ENCODE results near the gene NYAP2.

The NYAP2 gene

DNA sequence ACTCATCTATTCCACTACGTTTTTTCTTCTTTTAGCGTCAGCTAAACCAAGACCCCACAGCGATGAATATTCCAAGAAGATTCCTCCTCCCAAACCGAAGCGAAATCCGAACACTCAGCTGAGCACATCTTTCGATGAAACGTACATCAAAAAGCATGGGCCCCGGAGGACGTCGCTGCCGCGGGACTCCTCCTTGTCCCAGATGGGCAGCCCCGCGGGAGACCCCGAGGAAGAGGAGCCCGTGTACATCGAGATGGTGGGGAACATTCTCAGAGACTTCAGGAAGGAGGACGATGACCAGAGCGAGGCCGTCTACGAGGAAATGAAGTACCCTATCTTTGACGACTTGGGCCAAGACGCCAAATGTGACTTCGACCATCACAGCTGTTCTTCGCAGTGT lies 182.4 kb downstream of the NYAP2 start:
- TF ChIP-seq ZNF274 (IDR thresholded peaks at IDR 0.05; ENCODE audit: low read depth, low read length), result no peak
- H3K4me3 ChIP-seq (ENCODE audit: low read length), result no peak overlapping the region

GRCh38 chr2:225582355-225583116 lies 183.0 kb downstream of the NYAP2 start:
- no peak overlapping the region for H3K4me3 ChIP-seq (ENCODE audit: low read length)
- TF ChIP-seq ZNF274 (IDR thresholded peaks at IDR 0.05; ENCODE audit: low read depth, low read length), result no peak

- H3K4me3 ChIP-seq (ENCODE audit: low read length), result no peak overlapping the region
- no peak for TF ChIP-seq ZNF274 (IDR thresholded peaks at IDR 0.05; ENCODE audit: low read depth, low read length)
Observed at GRCh38 chr2:225584796-225585195, 185.3 kb downstream of the NYAP2 start.

DNA sequence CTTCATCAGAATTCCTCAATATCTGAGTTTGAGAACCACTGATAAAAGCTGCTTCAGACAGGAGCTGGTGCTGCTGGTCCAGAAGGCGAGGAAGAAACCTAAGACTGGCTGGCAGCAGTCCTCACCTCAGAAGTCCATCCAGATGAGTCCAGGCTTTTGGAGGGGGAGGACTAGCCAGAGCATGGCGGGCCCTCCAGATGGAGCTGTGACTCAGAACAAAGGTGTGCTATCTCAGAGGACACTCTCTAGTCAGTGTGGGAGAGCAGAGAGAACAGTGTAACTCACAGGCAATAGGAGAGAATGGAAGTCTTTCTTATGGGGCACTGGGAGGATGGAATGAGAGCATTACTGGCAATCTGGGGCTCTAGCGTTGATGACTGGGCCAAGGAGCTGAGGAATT lies 191.4 kb downstream of the NYAP2 start:
- no peak for TF ChIP-seq ZNF274 (IDR thresholded peaks at IDR 0.05; ENCODE audit: low read depth, low read length)
- H3K4me3 ChIP-seq (ENCODE audit: low read length), result no peak overlapping the region

DNA sequence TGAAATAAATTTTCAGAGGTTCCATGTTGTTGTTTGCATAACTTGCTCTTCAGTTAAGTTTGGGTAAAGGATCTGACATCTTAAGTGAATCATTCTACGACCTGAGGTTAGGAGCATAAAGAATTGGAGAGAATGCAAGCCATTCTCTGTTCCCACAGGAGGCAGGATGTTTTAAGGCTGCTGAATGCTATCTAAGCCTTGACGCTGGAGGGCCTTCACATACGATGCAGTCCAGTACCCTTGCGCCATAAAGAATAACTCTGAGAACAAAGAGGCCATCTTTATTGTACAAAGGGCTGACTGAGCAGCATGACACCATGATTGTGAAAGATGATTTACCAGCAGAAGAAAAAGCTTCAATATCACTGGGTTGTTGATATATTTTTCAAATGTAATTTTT lies 198.4 kb downstream of the NYAP2 start:
- H3K4me3 ChIP-seq (ENCODE audit: low read length), result no peak overlapping the region
- no peak for TF ChIP-seq ZNF274 (IDR thresholded peaks at IDR 0.05; ENCODE audit: low read depth, low read length)

- TF ChIP-seq ZNF274 (IDR thresholded peaks at IDR 0.05; ENCODE audit: low read depth, low read length), result no peak
- H3K4me3 ChIP-seq (ENCODE audit: low read length), result no peak overlapping the region
Observed at GRCh38 chr2:225598426-225598825, 198.9 kb downstream of the NYAP2 start.

DNA sequence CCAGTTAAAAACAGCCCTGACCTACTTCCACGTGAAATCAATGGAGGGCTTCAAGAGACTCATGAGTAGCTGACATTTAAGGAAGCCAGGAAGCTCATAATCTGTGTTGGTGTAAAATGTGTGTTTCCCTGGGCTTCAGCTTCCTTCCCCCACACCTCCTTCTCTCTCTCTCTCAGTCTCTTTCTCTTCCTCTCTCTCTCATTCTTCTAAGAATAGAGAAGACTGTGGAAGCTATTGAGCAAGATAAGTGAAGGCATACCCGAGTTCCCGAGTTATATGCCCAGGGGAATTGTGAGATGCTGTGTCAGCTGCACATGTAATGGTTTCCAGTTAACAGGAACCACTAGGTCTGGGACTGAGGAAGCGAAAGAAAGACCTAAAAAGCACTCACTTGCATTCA lies 199.4 kb downstream of the NYAP2 start:
- H3K4me3 ChIP-seq (ENCODE audit: low read length), result no peak overlapping the region
- no peak for TF ChIP-seq ZNF274 (IDR thresholded peaks at IDR 0.05; ENCODE audit: low read depth, low read length)

DNA sequence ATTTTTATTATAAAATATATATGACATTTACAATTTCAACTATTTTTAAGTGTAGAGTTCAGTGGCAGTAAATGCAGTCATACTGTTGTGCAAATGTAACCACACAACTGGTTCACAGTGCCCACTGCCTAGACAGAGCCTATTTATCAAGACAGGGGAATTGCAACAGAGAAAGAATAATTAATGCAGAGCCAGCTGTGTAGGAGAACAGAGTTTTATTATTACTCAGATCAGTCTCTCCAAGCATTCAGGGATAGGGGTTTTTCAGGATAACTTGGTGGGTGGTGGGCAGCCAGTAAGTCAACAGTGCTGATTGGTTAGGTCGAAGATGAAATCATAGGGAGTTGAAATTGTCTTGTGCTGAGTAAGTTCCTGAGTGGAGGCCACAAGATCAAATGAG lies 200.3 kb downstream of the NYAP2 start:
- no peak for TF ChIP-seq ZNF274 (IDR thresholded peaks at IDR 0.05; ENCODE audit: low read depth, low read length)
- H3K4me3 ChIP-seq (ENCODE audit: low read length), result no peak overlapping the region

DNA sequence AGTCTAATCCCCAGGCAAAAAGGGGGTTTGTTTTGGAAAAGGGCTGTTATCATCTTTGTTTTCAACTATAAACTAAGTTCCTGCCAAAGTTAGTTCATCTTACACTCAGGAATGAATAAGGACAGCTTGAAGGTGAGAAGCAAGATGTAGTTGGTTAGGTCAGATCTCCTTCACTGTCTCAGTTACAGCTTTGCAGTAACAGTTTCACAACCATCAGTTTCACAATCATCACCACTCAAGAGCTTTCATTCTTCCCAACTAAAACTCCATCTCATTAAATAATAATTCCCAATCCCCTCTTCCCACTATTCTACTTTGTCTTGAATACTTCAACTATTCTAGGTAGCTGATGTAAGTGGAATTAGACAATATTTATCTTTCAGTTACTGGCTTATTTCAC lies 200.9 kb downstream of the NYAP2 start:
- no peak for TF ChIP-seq ZNF274 (IDR thresholded peaks at IDR 0.05; ENCODE audit: low read depth, low read length)

GRCh38 chr2:225600865-225601264 lies 201.4 kb downstream of the NYAP2 start:
- H3K4me3 ChIP-seq (ENCODE audit: low read length), result no peak overlapping the region
- TF ChIP-seq ZNF274 (IDR thresholded peaks at IDR 0.05; ENCODE audit: low read depth, low read length), result no peak

More for the DNA sequence above, 200.9 kb downstream of the NYAP2 start:
- H3K4me3 ChIP-seq (ENCODE audit: low read length), result no peak overlapping the region

- TF ChIP-seq ZNF274 (IDR thresholded peaks at IDR 0.05; ENCODE audit: low read depth, low read length), result no peak
- H3K4me3 ChIP-seq (ENCODE audit: low read length), result no peak overlapping the region
Observed at GRCh38 chr2:225602205-225602604, 202.7 kb downstream of the NYAP2 start.

DNA sequence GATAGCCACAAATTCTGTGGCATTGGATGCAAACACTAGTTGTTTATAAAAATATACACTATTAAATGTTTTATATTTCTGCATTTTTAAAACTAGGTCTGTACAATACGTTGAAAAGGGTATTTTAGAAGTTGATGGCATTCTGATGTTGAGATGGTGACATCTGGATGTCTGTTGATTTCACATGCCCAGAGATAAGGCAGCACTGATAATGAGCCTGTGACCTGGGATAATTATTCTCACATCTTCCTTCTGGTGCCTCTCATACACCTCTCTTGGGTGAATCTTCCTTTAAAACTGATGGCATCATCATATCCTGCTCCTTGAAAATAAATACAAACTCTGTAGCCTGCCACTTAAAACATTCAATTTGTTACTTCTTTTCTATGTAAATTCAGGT lies 208.6 kb downstream of the NYAP2 start:
- H3K4me3 ChIP-seq (ENCODE audit: low read length), result no peak overlapping the region
- TF ChIP-seq ZNF274 (IDR thresholded peaks at IDR 0.05; ENCODE audit: low read depth, low read length), result no peak

GRCh38 chr2:225612636-225613035 lies 213.1 kb downstream of the NYAP2 start:
- TF ChIP-seq ZNF274 (IDR thresholded peaks at IDR 0.05; ENCODE audit: low read depth, low read length), result no peak
- no peak overlapping the region for H3K4me3 ChIP-seq (ENCODE audit: low read length)

DNA sequence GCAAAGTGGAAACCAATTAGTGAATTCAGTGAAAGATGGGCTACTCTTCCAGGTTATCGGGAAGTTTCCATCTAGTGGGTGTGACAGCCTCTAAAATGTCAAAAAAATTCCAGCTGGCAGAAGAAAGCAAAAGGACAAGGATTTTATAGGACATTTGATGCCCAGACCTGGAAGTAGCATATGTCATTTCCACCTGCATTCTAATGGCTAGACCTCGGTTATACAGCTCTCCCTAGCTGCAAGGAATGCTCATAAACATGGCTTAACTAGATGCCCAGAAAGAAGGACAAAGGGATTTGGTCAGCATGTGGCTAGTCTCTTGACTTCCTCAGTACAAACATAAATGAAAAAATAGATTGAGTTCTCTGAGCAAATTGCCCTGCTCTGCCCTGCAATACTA lies 215.4 kb downstream of the NYAP2 start:
- TF ChIP-seq ZNF274 (IDR thresholded peaks at IDR 0.05; ENCODE audit: low read depth, low read length), result no peak

DNA sequence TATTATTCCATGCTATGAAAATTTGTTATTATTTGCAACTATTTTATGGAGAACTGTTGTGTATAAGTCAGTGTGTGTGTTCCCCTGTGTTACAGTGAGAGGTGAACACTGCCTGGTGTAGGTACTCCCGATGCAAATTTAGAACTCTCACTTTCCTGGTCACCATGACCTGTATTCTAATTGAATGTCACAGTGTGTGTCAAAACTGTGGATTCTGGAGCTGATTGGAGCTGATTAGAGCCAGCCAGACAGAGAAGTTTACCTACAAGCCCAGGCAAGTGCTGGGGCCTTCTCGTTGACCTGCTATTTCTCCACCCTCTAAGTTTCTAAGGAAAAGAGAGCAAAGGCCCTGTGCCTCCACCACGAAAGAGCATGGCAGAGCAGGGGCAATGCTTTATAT lies 216.0 kb downstream of the NYAP2 start:
- no peak for TF ChIP-seq ZNF274 (IDR thresholded peaks at IDR 0.05; ENCODE audit: low read depth, low read length)
- H3K4me3 ChIP-seq (ENCODE audit: low read length), result no peak overlapping the region

More for the DNA sequence above, 215.4 kb downstream of the NYAP2 start:
- no peak overlapping the region for H3K4me3 ChIP-seq (ENCODE audit: low read length)

DNA sequence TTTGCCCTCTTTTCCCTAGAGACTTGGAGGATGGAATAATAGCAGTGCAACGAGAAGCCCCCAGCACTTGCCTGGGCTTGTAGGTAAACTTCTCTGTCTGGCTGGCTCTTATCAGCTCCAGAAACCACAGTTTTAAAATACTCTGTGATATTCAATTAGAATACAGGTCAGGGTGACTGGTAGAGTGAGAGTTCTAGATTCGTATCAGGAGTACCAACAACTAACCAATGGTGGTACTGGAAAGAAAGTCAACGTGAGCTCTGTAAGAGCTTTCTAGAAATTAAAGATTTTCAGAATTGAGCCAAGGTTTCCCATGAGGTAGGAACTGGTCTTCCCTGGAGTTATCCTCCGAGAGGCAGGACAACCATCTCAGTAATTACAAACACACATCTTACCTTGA lies 216.9 kb downstream of the NYAP2 start:
- no peak for TF ChIP-seq ZNF274 (IDR thresholded peaks at IDR 0.05; ENCODE audit: low read depth, low read length)

More for the DNA sequence above, 216.9 kb downstream of the NYAP2 start:
- no peak overlapping the region for H3K4me3 ChIP-seq (ENCODE audit: low read length)
